ENCODE data around the gene SELENOS.

GRCh38 chr15:101305820-101306255, 28.6 kb upstream of the SELENOS start:
- TF ChIP-seq CTCF (IDR thresholded peaks at IDR 0.05) (no peak), EP300 (IDR thresholded peaks at IDR 0.05) (no peak), POLR2A (IDR thresholded peaks at IDR 0.05; ENCODE audit: low read depth) (no peak)

Measured in esophagus muscularis mucosa (tissue), 4 donors.